Measurements from ENCODE around the gene KNOP1. TPM values are rescaled to one million over a fixed set of nuclear protein-coding genes. Genes with fewer than 3 reads are reported as not detected.

KNOP1 gene
- total and polyA plus RNA-seq, 2 of the 13 experiments (the other 11 are each of a cell fraction or from before 2014, with no cell fraction given) = 21.2 to 57.5 TPM

GRCh38 chr16:19749571-19750080, 31.6 kb upstream of the KNOP1 start:
- Histone ChIP-seq H3K79me2 (ENCODE audit: insufficient read depth, low read length) (no peaks in the 10 kb centered on the region), H3K36me3 (replicated peaks in 1 of 2; ENCODE audit: control insufficient read depth in 1 of 2, insufficient read depth in 2 of 2, low read length in 2 of 2) (no peaks in the 10 kb centered on the region), H3K4me2 (ENCODE audit: low read depth, low read length) (no peak overlapping the region), H3K4me1 (ENCODE audit: insufficient read depth, low read length) (peaks cover 52% of the 10 kb centered on the region), H4K20me1 (ENCODE audit: insufficient read depth, low read length) (no peaks in the 10 kb centered on the region), H3K9me3 (ENCODE audit: low read length) (no peaks in the 10 kb centered on the region), H3K27me3 (ENCODE audit: control insufficient read depth in 1 of 2, insufficient read depth in 2 of 2, low read length in 2 of 2) (no peaks in the 10 kb centered on the region), H2AFZ (ENCODE audit: low read length) (no peak overlapping the region), H3K9ac (ENCODE audit: insufficient read depth, low read depth, low read length) (no peak overlapping the region), H3K27ac (ENCODE audit: extremely low read length, insufficient read depth, low read length) (no peak overlapping the region), H3K4me3 (replicated peaks in 1 of 3; ENCODE audit: insufficient read depth in 1 of 3, low read depth in 2 of 3, low read length in 3 of 3) (no peak overlapping the region)
- DNase-seq (ENCODE audit: low spot score) (no peak), ATAC-seq (no peak), FAIRE-seq (no peak)
- POLR2A ChIA-PET = no interaction called here
- in situ Hi-C loops (cut with HindIII; ENCODE audit: extremely low pct_ligation_motif_present, low pct_unique_long_range_greater_than_20kb) = no loop called here
- intact Hi-C loops (cut with micrococcal nuclease; ENCODE audit: unreplicated experiment) = loop anchor here (5.0 kb wide), 1 partner anchor 32 kb away; the partner anchor contains the start of genes IQCK and KNOP1
- TF ChIP-seq TFAP4 (IDR thresholded peaks at IDR 0.05; ENCODE audit: borderline replicate concordance, low read depth) (no peak), ZNF674 (CRISPR knock-in tag; IDR thresholded peaks at IDR 0.05; ENCODE audit: low read depth) (no peak), ZNF282 (IDR thresholded peaks at IDR 0.05; ENCODE audit: partially characterized antibody) (no peak), ZNF124 (CRISPR knock-in tag; IDR thresholded peaks at IDR 0.05) (no peak), GTF2F1 (IDR thresholded peaks at IDR 0.05; ENCODE audit: low read length) (no peak), ZFYVE20 (CRISPR knock-in tag; IDR thresholded peaks at IDR 0.05; ENCODE audit: borderline replicate concordance, low read depth) (no peak), ZNF292 (CRISPR knock-in tag; IDR thresholded peaks at IDR 0.05; ENCODE audit: borderline replicate concordance, low read depth) (no peak), SATB2 (CRISPR knock-in tag; IDR thresholded peaks at IDR 0.05) (no peak), ZNF672 (CRISPR knock-in tag; IDR thresholded peaks at IDR 0.05) (no peak), SALL1 (CRISPR knock-in tag; IDR thresholded peaks at IDR 0.05) (no peak)
- TF ChIP-seq, protein P1, sequence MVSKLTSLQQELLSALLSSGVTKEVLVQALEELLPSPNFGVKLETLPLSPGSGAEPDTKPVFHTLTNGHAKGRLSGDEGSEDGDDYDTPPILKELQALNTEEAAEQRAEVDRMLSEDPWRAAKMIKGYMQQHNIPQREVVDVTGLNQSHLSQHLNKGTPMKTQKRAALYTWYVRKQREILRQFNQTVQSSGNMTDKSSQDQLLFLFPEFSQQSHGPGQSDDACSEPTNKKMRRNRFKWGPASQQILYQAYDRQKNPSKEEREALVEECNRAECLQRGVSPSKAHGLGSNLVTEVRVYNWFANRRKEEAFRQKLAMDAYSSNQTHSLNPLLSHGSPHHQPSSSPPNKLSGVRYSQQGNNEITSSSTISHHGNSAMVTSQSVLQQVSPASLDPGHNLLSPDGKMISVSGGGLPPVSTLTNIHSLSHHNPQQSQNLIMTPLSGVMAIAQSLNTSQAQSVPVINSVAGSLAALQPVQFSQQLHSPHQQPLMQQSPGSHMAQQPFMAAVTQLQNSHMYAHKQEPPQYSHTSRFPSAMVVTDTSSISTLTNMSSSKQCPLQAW (CRISPR knock-in tag; IDR thresholded peaks at IDR 0.05) = no peak
- BruUV-seq (replicated peaks) = no TSS peak
- CTCF ChIA-PET (ENCODE audit: low intra/inter-chr PET ratio, low total read pairs) = no interaction called here
- WGBS (ENCODE audit: low lambda C conversion rate) = 81% methylated on average over 4 of the region's 4 CpGs

Measured in HepG2 (cell line).